GM12878 (cell line): ENCODE data around the gene HCLS1. TPM values are rescaled to one million over a fixed set of nuclear protein-coding genes. Genes with fewer than 3 reads are reported as not detected.
A peak's percentile ranks its signal among the peaks of the same experiment; 100 is the strongest.

Experiments used
- ATF2 ChIP-seq: IDR thresholded peaks from 2 replicates; pipeline ENCODE4 v1.6.1; 2012; ENCODE audit warnings: low read length, inconsistent platforms
- CBFB ChIP-seq: IDR thresholded peaks from 2 replicates; pipeline ENCODE4 v1.6.1; 2016; ENCODE audit warnings: antibody characterized with exemption, low read depth
- IKZF1 ChIP-seq: fragments of 450-650 bp; conservative IDR thresholded peaks from 2 replicates; pipeline ENCODE4 v1.6.1; 2017; ENCODE audit warnings: antibody characterized with exemption, mild to moderate bottlenecking
- RELB ChIP-seq: fragments of 450-650 bp; IDR thresholded peaks from 2 replicates; pipeline ENCODE4 v1.6.1; 2017; ENCODE audit warnings: low read depth, mild to moderate bottlenecking, moderate library complexity
- SKIL ChIP-seq: fragments of 450-650 bp; IDR thresholded peaks from 2 replicates; pipeline ENCODE4 v1.6.1; 2017; ENCODE audit warnings: mild to moderate bottlenecking, low read depth, inconsistent platforms; ENCODE audit not compliant: poor library complexity, severe bottlenecking
- SREBF2 ChIP-seq: IDR thresholded peaks from 2 replicates; pipeline ENCODE4 v1.6.1; 2012; ENCODE audit warnings: mild to moderate bottlenecking, low read length
- ZBTB40 ChIP-seq: fragments of 450-650 bp; IDR thresholded peaks from 2 replicates; pipeline ENCODE4 v1.6.1; 2016; ENCODE audit warnings: mild to moderate bottlenecking, moderate library complexity, borderline replicate concordance
- polyA plus RNA-seq, 11 experiments: library from polyadenylated mRNA; depleted of rRNA in 4 of 11; unstranded in 6 of 11; stranded (reverse) in 5 of 11; fragments of >200 nt; fragmentation: Nextera tagmentation in 4 of 11; fragmentation: Illumina TruSeq in 1 of 11; extraction: Ambion mirVana in 4 of 11; extraction: Trizol in 1 of 11; gene quantifications; 1 replicate in 1 of 11; 2 replicates in 10 of 11; pipeline versions ENCODE4 v1.2.1 to v1.2.3, GENCODE V29; 2011 to 2016; ENCODE audit warnings: inconsistent platforms in 2 of 11, missing spikeins in 2 of 11, low read depth in 1 of 11
- total RNA-seq, 4 experiments: library from RNA; depleted of rRNA in 3 of 4; stranded (reverse); fragments of >200 nt in 3 of 4; fragmentation: Illumina TruSeq in 1 of 4; extraction: Trizol in 1 of 4; gene quantifications; 2 replicates each; pipeline versions ENCODE4 v1.2.1 to v1.2.3, GENCODE V29; 2013 to 2021

The HCLS1 gene
- total and polyA plus RNA-seq, 10 of the 15 experiments (the other 5 are each of a cell fraction or from before 2014, with no cell fraction given), result 51.6 to 344 (median 231) TPM

GRCh38 chr3:121654493-121655385 lies 6.0 kb downstream of the HCLS1 start (continued):
- TF ChIP-seq IKZF1 (peak; percentile 49; the same call in 1 of the 2 replicates), CBFB (peak; percentile 40; the same call in 1 of the 2 replicates), ZBTB40 (no peak; the same call in 1 of the 2 replicates), RELB (0 out of 2 replicates have a peak, but pooled peaks have one; percentile 20), SKIL (peak; percentile 57), SREBF2 (no peak), ATF2 (peak; percentile 40; the same call in 1 of the 2 replicates)
- TF ChIP-seq, all 136 proteins: peak for 19
